ENCODE data around the gene PAN3.

PAN3 gene

GRCh38 chr13:28340272-28340793, 202.0 kb downstream of the PAN3 start:
- no peak for DNase-seq

GRCh38 chr13:28342251-28342650, 203.9 kb downstream of the PAN3 start:
- DNase-seq, result no peak

GRCh38 chr13:28344163-28344562, 205.8 kb downstream of the PAN3 start:
- no peak for DNase-seq
